Measurements from ENCODE around the gene PHYKPL.

DNA sequence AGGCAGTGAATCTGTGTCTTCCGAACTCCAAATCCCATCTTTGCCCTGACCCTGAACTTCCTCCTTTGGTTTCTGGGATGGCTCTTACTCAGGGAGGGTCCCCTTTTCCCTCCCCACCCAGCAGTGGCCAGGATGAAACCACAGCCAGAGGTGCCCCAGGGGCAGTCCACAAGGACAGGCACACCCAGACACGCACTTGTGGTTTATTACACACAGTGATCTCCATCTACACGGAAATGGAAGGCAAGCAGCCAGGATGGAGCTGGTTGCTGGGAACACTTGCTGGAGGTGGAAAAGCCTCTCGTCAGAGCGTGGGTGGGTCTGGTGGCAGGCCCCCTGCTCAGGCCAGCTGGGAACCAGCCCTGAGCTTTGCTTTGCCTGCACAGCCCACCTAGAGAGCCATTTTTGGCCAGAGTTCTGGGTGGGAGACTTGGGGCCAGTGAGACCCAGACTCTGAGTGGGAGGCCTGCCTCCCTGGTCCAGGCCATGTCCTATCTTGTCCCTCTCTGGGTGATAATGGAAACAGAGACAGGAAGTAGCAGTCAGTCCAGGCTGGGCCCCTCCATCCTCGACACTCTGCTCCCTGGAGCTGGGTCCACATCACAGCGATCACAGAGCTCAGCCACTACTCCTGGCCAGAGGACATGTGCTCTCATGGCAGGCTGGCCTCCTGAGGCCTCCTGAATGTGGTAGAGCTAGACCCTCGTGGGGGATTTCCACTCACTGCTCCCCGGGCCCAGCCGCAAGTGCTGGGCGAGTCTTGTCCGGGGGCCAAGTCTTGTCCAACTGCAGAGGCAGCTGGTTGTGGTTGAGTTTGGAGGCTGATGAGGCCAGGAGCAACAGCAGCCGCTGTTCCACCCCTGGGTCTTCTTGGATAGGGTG, 5.1 kb upstream of the PHYKPL start:
- TF ChIP-seq CTCF (IDR thresholded peaks at IDR 0.05; ENCODE audit: control extremely low read depth in 1 of 3, insufficient read depth in 1 of 3, low read depth in 1 of 3, low read length in 3 of 3) = no peak
- TF ChIP-seq POLR2A (IDR thresholded peaks at IDR 0.05; ENCODE audit: control extremely low read depth in 1 of 2, low read depth in 2 of 2, low read length in 2 of 2) = no peak
- no peak for TF ChIP-seq SAP30 (IDR thresholded peaks at IDR 0.05; ENCODE audit: insufficient read depth, insufficient replicate concordance, low read length)
- no peak for TF ChIP-seq TEAD4 (IDR thresholded peaks at IDR 0.05; ENCODE audit: low read depth, low read length)
- no peak for TF ChIP-seq NRF1 (IDR thresholded peaks at IDR 0.05; ENCODE audit: low read depth, low read length)
- no peak for TF ChIP-seq BRCA1 (IDR thresholded peaks at IDR 0.05; ENCODE audit: low read depth, low read length)
- TF ChIP-seq TCF12 (IDR thresholded peaks at IDR 0.05; ENCODE audit: low read depth, low read length) = no peak
- TF ChIP-seq JUND (IDR thresholded peaks at IDR 0.05; ENCODE audit: low read length) = no peak
